Occipital lobe (tissue), 2 donors: ENCODE results near the gene DST. TPM values are rescaled to one million over a fixed set of nuclear protein-coding genes. Genes with fewer than 3 reads are reported as not detected.

Experiments used
- DNase-seq: peaks from one replicate; lab custom pipeline; 2025; lab: John Stamatoyannopoulos, UW
- total RNA-seq: library from RNA; depleted of rRNA; stranded (reverse); fragments of >200 nt; gene quantifications from one replicate; pipeline ENCODE4 v1.2.3, GENCODE V29; 2014

The DST gene
- total RNA-seq, 1 donor from 2014 or later, result 329 TPM

GRCh38 chr6:56624046-56624727 is 18.5 kb downstream of the DST start:
- no peak for DNase-seq

GRCh38 chr6:56620229-56620868 is 22.3 kb downstream of the DST start:
- no peak for DNase-seq

DNA sequence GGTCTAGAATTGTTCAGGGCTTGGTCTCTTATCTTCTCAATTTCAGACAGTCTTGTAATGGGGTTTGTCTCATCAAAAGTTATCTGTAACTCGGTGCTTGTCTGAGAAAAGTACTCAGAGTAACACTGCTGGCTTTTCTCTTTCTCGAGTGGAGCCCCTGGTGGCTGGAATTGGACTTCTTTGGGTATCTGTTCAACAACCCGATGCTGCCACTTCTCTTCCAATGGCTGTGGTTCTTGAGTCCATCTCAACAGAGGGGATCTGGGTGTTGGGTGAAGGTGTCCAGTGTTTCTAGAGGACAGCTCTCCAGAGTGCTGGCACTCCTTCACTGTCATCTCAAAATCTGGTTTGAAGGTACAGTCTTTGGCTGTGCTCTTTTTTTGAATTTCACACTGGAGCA is 24.6 kb downstream of the DST start:
- no peak for DNase-seq

- no peak for DNase-seq
Measured at GRCh38 chr6:56616967-56617366, 25.7 kb downstream of the DST start.

GRCh38 chr6:56613247-56613851 is 29.3 kb downstream of the DST start:
- no peak for DNase-seq

DNA sequence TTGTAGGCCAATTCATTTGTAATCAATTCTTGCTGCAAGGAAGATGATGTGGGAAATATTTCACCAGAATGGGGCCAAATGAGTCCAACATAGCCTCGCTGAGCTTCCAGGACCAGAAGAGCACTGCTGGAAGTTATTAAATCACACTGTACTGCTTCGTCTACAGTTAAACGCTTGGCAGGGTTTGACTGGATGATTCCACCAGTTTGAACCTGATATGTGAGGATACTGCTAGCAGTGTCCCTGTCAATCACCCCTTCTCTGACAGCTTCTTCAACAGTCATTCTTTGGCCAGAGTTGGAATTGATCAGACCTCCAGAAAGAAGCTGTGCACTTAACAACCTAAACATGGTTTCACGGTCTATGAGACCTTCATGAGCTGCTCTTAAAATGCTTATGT is 34.4 kb downstream of the DST start:
- DNase-seq, result no peak

- no peak for DNase-seq
Measured at GRCh38 chr6:56607111-56607752, 35.5 kb downstream of the DST start.

- no peak for DNase-seq
Measured at GRCh38 chr6:56605435-56605834, 37.3 kb downstream of the DST start.

GRCh38 chr6:56604186-56604585 is 38.5 kb downstream of the DST start:
- no peak for DNase-seq

GRCh38 chr6:56601390-56601789 is 41.3 kb downstream of the DST start:
- no peak for DNase-seq

DNA sequence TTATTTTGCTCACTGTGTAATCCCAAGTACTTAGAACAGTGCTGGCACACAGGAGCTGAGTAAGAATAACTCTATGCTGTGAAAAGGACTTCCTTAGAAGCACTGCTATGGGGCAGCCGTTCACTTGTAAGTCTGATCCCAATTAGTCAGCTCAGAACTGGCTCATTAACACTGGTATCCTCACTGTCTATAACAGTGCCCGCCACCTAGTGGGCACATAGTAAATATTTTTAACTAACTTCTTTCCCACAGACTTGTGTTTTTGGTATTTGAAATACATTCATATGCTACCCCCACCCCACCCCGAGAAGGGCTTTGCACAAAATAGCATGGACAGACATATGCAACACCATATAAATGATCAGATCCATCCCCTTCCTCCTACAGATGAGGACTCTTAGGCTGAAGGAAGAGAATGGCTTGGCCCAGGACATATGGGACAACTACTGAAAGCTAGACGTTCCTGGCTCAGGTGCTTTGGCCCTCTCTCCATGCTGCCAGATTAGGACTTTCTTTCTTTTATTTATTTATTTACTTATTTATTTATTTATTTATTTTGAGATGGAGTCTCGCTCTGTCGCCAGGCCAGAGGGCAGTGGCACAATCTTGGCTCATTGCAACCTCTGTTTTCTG is 47.1 kb downstream of the DST start:
- DNase-seq, result peak; percentile 24

GRCh38 chr6:56594699-56595098 is 48.0 kb downstream of the DST start:
- no peak for DNase-seq

DNA sequence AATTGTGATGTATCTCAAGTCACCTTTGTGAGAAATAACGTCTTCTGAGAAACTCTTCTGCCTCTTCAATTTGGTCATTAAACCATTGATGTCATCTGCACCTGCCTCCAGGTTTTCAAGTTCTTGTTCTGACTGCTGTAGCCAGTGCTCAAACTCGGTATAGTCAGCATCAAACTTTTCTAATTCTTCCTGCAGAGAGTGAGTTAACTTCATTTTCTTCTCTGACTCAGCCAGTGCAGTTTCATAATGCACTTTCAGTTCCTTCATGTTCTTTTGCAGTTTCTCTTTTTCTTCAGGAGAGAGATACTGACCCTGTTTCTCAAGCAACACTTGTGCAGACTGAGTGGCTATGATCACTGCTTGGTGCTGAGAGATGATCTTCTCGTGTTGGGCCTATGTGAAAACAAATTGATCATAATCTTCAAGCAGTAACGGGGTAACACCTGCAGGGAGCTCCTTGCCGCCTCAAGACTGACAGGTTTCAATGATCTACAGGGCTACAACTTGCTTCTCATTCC is 48.8 kb downstream of the DST start:
- DNase-seq, result no peak

DNA sequence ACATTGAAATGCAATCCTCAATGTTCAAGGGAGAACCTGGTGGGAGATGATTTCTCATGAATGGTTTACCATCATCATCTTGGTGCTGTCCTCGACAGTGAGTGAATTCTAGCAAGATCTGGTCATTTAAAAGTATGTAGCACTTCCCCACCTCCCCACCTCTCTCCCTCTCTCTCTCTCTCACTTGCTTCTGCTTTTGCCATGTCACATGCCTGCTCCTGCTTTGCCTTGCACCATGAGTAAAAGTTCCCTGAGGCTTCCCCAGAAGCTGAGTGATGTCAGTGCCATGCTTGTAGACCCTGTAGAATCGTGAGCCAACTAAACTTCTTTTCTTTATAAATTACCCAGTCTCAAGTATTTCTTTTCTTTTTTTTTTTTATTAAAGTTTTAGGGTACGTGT is 60.5 kb downstream of the DST start:
- no peak for DNase-seq

DNA sequence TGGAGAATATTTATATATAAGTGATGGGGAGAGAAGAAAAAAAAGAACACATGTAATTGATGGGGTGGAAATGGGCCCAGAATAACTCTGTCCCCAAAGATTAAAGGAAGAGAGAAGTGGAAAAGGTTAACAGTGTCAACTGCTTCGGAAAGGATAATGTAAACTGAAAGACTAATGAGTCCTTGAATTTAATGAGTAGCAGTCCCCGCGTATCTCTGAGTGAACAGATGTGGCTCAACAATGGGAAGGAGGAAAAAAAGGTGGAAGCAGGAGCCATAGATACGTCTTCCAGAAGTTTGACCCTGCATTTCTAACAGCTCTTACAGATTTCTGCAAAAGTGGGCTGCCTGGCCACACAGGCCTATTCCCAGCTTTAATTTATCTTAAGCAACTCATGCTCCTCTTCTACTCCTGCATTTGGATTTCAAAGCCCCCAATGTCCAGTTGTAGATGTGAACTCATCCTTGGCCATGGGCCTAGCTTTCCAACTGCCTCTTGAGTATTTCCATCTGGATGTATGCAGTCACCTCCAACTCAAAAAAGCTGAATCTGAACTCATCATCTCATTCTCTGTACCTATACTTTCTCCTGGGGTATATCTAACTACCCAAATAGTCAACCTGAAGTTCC is 61.3 kb downstream of the DST start:
- DNase-seq, result no peak

DNA sequence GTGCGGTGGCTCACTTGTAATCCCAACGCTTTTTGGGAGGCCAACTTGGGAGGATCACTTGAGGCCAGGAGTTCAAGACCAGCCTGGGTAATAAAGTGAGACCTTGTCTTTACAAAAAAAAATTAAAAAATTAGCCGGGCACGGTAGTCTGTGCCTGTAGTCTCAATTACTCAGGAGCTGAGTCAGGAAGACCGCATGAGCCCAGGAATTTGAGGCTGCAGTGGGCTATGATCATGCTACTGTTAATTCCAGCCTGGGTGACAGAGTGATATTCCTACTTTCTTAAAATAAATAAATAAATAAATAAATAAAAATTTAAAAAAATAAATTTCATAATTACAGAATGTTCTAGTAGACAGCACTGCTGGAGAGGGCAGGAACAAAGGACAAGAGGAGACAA is 62.4 kb downstream of the DST start:
- no peak for DNase-seq

GRCh38 chr6:56579155-56579851 is 63.4 kb downstream of the DST start:
- DNase-seq, result no peak

- no peak for DNase-seq
Measured at GRCh38 chr6:56575736-56576135, 67.0 kb downstream of the DST start.

GRCh38 chr6:56574292-56574691 is 68.4 kb downstream of the DST start:
- no peak for DNase-seq

GRCh38 chr6:56573624-56574023 is 69.1 kb downstream of the DST start:
- DNase-seq, result no peak
